Activated CD4-positive, alpha-beta T cell treated with anti-CD3 and anti-CD28 coated beads, Interleukin-2, amount 50 U/mL, for 4 hours (primary cell): ENCODE measurements around the gene RAB28.

Experiments
- DNase-seq, 2 experiments: peaks; one replicate each; pipeline ENCODE4 v3.0.0-alpha.2; 2020

The RAB28 gene

GRCh38 chr4:13484122-13484748 is at the start of gene RAB28:
TSS of gene RAB28 (minus strand) at chr4:13484340.
- DNase-seq, result peak; percentile 90

DNA sequence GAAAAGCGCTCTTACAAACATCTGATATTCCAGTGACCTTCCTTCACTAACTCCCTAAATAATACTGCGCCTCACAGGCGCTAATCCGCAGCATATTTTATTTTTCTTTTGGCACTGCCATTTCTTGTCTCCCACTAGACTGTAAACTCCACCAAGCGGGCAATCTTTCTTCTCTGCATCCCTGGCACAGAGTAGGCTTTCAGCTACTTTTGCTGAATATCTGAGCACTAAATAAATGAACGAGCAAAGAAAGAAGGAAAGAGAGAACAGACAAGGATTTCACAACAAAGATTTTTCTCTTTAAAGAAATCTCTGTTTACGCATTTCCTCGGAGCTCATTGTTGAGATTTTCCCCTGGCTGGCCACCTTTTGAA is 47.5 kb upstream of the RAB28 start:
- no peak for DNase-seq

DNA sequence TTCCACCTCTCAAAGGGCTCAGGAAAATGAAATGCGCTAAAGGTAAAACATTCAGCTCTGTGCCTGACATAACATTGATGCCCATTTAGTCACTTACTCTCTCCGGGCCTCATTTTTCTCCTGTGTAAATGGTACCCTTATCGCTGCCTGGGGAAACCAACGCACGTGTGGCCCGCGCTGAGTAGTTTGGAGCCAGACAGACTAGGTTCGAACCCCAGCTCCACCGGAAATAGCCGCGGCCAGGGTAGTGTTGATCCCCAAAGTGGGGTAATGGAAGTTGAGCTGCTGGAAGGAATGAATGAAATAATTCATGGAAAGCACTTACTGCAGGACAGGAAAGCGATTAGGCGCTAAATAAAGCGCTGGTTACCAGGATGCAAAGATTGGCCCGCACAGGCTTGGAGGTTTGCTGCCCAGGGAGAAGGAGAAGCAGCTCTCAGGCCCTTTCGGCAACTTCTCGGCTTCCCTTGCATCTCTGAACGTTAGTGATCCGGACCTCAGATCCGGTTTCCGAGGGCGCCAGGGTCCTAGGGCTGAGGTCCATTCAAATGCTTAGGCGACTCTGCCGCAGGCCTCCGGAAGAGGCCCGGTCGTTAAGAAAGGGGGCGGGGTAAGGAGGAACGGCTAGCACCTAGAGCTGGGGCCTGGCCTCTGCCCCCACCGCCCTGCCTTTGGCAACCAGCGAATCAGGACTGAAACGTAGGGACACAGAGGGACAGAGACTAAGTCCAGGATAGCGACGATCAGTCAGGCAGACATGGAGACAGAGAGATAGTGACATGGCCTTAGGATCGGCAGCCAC is 46.9 kb upstream of the RAB28 start:
- no peak for DNase-seq

DNA sequence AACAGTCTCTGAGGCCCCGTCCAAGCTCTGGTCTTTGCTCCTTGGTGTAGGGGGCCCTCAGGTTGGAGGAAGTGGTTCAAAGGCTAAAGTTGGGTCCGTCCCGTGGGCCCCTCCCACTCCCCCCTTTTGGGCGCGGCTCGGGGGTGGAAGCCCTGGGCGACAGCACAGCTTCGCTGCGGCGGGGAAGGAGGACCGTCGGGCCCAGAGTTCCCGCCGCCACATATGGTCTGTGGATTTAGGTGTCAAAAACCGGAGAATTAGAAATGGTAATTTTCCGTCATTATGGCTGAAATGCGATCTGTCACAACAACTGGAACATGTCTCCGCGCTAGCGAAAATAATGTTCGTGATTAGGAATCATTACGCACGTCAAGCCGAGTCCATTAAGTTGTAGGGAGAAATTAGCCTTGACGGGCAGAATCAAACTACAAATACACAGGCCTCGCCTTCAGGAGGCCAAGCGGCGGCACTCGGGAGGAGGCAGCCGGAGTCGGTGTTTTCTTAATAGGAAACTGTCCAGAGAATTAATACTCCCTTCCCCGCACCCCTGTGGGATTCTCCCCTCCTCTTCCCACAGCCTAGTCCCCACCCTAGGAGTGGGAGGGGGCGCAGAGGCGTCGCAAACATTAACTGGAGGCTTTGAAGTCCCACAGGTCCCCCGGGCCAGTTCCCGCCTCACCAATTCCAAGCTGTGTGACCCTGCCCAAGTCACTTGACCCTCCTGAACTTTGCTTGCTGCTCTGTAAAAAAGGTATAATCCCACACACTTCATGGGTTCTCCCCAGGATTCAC is 45.2 kb upstream of the RAB28 start:
- no peak for DNase-seq

GRCh38 chr4:13528821-13529127 is 44.6 kb upstream of the RAB28 start:
- DNase-seq, result no peak

DNA sequence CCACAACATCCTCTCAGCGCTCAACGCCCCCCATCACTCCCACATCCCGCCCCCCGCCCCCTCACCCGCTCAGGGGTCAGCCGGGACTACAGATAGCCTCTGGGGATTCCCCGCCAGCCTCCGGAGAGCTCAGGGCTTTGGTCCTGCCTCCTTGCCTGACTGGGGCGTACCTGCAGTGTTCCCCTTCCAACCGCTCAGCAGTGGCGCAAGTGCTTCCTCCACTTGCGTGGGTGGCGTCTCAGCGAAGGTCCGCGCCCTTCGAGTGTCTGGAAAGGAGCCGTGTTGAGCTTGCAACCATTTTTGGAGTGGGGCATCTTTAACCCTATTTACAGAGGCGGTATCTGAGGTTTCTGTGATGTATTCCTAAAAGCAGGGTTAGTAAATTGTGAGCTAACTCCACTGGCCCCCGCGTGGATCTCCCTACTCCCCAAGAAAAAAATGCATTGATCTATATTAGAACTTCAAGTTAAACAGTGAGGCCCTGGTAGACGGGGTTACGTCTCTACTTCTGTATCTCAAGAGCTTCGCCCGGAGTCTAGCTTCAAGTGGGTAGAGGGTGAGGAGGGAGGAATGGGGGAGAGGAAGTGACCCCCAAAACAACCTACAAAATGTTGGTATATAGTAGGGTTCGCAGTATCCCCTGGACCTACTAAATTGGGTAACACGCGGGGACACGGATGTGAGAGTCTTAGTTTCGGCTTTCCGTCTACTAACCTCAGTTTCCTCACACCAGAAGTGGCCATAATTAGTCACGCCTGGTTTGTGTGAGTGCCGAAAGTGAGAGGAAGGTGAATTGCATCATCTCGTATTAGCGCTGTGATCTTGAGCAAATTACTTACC is 44.1 kb upstream of the RAB28 start:
- no peak for DNase-seq

DNA sequence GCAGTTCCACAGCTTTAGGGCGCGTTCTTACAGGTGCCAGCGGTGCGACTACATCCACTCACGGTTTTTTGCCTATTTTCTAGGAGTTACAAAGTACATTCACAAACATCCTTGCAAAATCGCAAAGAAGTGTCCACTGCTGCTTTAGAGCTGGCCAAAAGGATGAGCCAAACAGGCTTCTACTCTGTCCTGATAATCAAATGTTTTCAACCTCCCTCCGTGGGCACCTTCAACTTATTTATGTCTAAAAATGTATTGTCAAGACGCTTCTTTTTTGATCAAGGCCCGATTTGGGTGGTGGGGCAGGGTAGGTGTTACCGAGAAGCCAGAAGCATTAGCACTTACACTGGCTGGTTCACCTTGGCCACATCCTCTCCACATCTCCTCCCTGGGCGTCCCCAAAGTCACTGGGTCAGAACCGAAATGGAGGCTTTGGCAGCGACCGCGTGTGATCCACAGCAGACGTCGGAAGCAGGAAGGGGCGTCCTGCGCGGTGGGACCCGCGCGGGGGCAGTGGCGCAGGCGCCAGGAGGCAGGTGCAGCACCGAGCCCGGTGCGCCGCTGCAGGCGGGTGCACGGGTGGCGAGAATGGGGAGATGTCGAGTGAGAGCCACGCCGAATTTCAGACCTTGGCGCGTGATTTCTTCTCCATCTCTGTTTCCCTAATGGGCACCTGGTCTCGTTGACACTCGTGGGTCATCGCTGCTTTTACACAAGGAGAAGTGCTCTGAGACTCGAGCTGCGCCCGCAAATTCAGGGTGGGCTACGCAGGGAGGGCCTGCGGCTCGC is 43.2 kb upstream of the RAB28 start:
- DNase-seq, result no peak

GRCh38 chr4:13526658-13527057 is 42.5 kb upstream of the RAB28 start:
- DNase-seq, result no peak

DNA sequence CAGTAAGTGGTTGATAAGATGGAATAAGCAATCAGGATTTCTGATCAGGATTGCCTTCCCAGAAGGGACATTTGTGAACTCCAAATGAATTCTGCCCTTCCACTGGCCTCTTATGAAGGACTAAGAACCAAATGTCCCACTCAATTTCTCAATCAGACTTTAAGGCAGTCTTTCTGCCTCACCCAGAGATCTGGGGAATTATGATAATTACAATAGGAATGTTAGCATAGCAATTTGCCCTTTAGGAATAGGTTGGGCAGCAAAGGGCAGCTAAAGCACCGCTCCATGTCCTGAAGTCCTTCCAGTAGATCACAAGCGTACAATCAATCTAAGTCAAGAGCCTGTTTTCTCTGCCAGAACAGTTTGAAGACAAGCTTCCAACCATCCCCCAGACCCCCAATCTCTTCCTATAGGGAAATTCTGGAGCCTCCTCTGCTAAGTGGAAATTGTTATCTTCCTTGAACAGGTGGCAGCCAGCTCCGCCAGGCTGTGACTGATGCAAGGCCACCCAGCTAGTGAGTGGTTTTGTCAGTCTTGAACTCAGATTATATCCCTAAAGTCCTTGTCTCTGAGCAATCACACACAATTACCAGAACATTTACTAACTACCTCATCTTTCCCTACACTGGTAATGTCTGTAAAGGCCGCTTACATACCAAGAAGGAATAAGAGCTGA is 41.6 kb upstream of the RAB28 start:
- no peak for DNase-seq

GRCh38 chr4:13524504-13525243 is 40.5 kb upstream of the RAB28 start:
- DNase-seq, result no peak

GRCh38 chr4:13523591-13524503 is 39.7 kb upstream of the RAB28 start:
- DNase-seq, result no peak

DNA sequence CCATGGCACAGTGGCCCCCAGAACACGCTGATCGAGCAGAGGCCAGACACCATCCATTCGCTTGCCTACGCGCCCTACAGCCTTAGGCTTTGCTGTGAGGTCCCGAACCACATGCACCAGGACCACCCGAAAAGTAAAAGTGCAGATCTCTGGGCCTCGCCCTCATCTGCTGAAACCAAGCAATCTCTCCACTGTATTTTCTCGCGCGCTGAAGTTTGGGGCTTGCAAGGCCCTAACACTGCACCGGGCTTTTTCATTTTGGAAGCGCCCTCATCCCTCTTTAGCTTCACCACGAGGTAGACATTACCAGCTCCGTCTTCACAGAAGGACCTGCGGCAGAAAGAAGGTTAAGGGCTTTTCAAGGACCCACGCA is 39.0 kb upstream of the RAB28 start:
- DNase-seq, result no peak

GRCh38 chr4:13522282-13523104 is 38.4 kb upstream of the RAB28 start:
- no peak for DNase-seq

- no peak for DNase-seq
These were observed 36.9 kb upstream of the RAB28 start for GRCh38 chr4:13521047-13521446.

- DNase-seq, result no peak
These were observed 32.2 kb upstream of the RAB28 start for GRCh38 chr4:13516315-13516860.

DNA sequence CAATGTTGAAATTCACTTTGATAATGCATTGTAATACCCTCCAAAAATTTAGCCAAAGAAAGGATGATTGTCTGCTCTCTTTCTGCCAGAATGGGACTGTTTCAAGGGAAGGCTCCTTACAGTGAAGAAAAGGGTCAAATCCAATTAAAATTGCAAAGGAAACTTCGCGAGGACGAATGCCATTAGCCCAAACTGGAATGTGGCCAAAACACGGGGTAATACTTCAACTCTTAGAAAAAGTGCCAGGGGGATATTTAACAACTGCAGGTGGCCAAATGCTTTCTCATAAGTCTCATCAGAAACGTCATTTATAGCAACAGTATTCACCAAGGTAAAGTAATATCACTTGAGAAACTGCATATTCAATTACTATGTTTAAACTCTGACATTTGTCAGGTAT is 31.1 kb upstream of the RAB28 start:
- no peak for DNase-seq

- DNase-seq, result no peak
These were observed 30.6 kb upstream of the RAB28 start for GRCh38 chr4:13514722-13515121.

DNA sequence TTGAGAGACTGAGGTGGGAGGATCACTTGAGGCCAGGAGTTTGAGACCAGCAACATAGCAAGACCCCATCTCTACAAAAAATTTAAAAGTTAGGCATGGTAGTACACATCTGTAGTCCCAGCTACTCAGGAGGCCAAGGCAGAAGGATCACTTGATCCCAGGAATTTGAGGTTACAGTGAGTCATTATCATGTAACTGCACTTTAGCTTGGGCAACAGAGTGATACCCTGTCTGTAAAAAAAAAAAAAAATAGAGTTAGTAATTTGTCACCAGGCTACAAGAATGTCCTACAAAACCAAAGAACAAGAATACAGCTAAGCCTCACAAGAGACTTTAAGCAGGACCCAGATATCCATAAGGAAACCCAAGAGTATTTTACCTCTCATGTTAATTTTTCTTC is 27.0 kb upstream of the RAB28 start:
- no peak for DNase-seq

DNA sequence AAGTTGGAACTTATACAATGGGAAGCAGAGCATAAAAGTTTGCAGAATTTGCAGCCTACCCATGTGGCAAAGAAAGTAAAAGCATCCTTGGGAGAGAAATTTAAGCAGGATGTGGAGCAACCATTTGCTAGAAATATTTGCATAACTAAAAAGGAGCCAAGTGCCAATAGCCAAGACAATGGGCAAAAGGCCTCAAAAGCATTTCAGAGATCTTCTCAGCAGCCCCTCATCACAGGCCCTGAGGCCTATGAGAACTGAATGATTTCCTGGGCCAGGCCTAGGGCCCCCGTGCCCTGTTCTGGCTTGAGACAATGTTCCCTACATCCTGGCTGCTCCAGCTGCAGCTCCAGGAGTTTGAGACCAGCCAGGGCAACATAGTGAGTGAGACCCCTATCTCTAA is 25.3 kb upstream of the RAB28 start:
- DNase-seq, result no peak
